ENCODE data around the gene GPN1. TPM values are rescaled to one million over a fixed set of nuclear protein-coding genes. Genes with fewer than 3 reads are reported as not detected.
"Not testable (repeated sequence)": the region's sequence is repeated elsewhere in the genome, so short reads cannot be mapped to it uniquely, and the experiment has no call there.

GPN1 gene
- total and polyA plus RNA-seq, 2 experiments from 2014 or later = 25.1 to 41.4 TPM

DNA sequence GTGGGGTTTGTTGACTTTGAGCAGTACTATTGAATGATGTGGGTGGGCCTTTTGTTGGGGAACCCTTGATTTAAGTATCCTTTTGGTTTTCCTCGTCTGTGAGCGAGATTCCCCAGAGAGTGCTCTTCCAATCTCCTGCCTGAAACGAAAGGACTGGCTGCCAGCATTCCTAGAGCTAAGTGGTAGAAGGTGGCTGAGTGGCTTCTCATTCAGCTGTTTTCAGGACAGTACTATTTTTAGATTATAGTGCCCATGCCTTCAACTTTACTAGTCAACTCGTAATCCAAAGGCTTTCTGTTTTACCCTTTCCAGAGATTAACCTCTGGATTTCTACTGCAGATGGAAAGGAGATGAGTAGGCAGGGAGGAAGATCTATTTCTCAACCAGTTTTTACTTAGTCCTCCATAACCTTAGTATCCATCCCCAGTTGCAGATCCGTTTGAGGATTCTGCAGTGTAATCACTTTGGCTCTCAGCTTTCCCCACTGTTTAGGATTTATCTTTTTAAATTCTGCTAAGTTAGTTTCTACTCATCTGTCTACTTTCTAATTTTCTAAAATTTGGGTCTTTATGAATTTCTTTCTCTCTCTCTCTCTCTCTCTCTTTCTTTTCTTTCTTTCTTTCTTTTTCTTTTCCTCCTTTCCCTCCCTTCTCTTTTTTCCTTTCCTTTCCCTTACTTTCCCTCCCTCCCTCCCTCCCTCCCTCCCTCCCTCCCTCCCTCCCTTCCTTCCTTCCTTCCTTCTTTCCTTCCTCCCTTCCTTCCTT is 44.1 kb downstream of the GPN1 start:
- no peak overlapping the region for H3K9ac ChIP-seq
- no peaks in the 10 kb centered on the region for H3K9me2 ChIP-seq (ENCODE audit: insufficient read depth)
- H3K36me3 ChIP-seq (ENCODE audit: low read depth) = peaks cover 51% of the 10 kb centered on the region
- no peaks in the 10 kb centered on the region for H3K27me3 ChIP-seq (replicated peaks; ENCODE audit: insufficient read depth)
- 84% methylated on average over 5 of the region's 5 CpGs for WGBS, 2 experiments (ENCODE audit: low coverage in 1 of 2, low lambda C conversion rate in 2 of 2, missing lambda C conversion rate in 2 of 2)
- TF ChIP-seq EZH2 (IDR thresholded peaks at IDR 0.05; ENCODE audit: insufficient read depth, poor library complexity, severe bottlenecking) = no peak
- no peak for TF ChIP-seq EZH2phosphoT487 (IDR thresholded peaks at IDR 0.05; ENCODE audit: insufficient read depth, low read depth)
- H2AFZ ChIP-seq = no peak overlapping the region
- H3K4me3 ChIP-seq = no peak overlapping the region
- no peaks in the 10 kb centered on the region for H4K20me1 ChIP-seq (ENCODE audit: insufficient read depth)
- in situ Hi-C loops (cut with MboI) = no loop called here
- H3K9me3 ChIP-seq (ENCODE audit: low read depth) = no peaks in the 10 kb centered on the region
- no peak overlapping the region for H3K27ac ChIP-seq
- no peak overlapping the region for H3K4me2 ChIP-seq (ENCODE audit: unreplicated experiment)
- no peaks in the 10 kb centered on the region for H3F3A ChIP-seq (ENCODE audit: insufficient read depth)
- H3K79me2 ChIP-seq (ENCODE audit: insufficient read depth) = 0 out of 2 replicates have a peak, but pooled peaks cover 5% of the 10 kb centered on the region
- no peaks in the 10 kb centered on the region for H3K4me1 ChIP-seq (ENCODE audit: insufficient read depth)
- no peak for DNase-seq

DNA sequence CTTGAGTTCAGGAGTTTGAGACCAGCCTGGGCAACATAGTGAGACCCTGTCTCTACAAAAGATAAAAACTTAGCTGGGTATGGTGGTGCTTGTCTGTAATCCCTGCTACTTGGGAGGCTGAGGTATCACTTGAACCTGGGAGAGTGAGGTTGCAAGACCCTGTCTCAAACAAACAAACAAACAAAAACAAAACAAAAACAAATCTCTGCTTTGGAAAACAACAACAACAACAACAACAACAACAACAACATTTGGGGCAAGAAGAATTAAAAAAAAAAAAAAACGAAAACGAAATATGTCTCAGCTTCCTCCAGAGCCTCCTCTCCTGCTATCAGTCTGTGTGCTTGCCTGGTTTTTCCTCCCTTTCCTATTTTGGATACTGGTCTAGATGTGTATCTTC is 51.7 kb downstream of the GPN1 start:
- Histone ChIP-seq H3K9me2 (ENCODE audit: insufficient read depth) (no peaks in the 10 kb centered on the region), H4K20me1 (ENCODE audit: insufficient read depth) (no peaks in the 10 kb centered on the region), H3K9me3 (ENCODE audit: low read depth) (no peaks in the 10 kb centered on the region), H3K4me1 (ENCODE audit: insufficient read depth) (peaks cover 31% of the 10 kb centered on the region), H3K27ac (peak overlapping the region; percentile 96), H3K36me3 (ENCODE audit: low read depth) (peaks cover 35% of the 10 kb centered on the region), H3K9ac (no peak overlapping the region), H3K79me2 (ENCODE audit: insufficient read depth) (no peaks in the 10 kb centered on the region), H3F3A (ENCODE audit: insufficient read depth) (peaks cover 29% of the 10 kb centered on the region), H3K4me2 (ENCODE audit: unreplicated experiment) (no peak overlapping the region), H3K27me3 (replicated peaks; ENCODE audit: insufficient read depth) (no peaks in the 10 kb centered on the region), H3K4me3 (no peak overlapping the region), H2AFZ (no peak overlapping the region)
- WGBS, 2 experiments (ENCODE audit: low coverage in 1 of 2, low lambda C conversion rate in 2 of 2, missing lambda C conversion rate in 2 of 2) = 94 to 100% methylated on average over 2 of the region's 2 CpGs
- TF ChIP-seq EZH2 (IDR thresholded peaks at IDR 0.05; ENCODE audit: insufficient read depth, poor library complexity, severe bottlenecking) = no peak
- no peak for TF ChIP-seq EZH2phosphoT487 (IDR thresholded peaks at IDR 0.05; ENCODE audit: insufficient read depth, low read depth)
- DNase-seq = no peak
- in situ Hi-C loops (cut with MboI) = no loop called here

DNA sequence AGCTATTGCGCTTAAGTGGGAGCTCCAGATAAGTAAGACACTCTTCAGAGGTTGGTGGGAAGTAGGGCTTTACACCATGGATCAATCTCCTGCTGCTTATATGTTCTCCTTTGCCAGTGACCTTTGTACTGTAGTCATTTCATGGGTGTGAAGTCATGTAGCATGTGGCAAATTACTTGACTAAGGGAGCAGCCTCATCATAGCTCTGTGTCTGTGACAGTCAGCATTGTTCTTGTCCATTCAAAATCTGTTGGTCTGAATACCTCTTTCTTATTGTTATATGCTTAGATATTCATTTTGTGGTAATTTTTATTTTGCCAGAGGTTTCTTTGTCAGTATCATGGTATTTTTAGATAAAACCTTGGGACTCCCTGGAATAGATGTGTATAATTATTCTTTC is 53.0 kb downstream of the GPN1 start:
- Histone ChIP-seq H4K20me1 (ENCODE audit: insufficient read depth) (no peaks in the 10 kb centered on the region), H3K79me2 (ENCODE audit: insufficient read depth) (no peaks in the 10 kb centered on the region), H3K36me3 (ENCODE audit: low read depth) (peaks cover 32% of the 10 kb centered on the region), H3K27ac (peak overlapping the region; percentile 96), H3K9ac (peak overlapping the region; percentile 70), H3K4me1 (ENCODE audit: insufficient read depth) (peaks cover 31% of the 10 kb centered on the region), H3K27me3 (replicated peaks; ENCODE audit: insufficient read depth) (no peaks in the 10 kb centered on the region), H3K9me3 (ENCODE audit: low read depth) (no peaks in the 10 kb centered on the region), H3K4me2 (ENCODE audit: unreplicated experiment) (peak overlapping the region; percentile 85), H3K4me3 (peak overlapping the region; percentile 39), H3K9me2 (ENCODE audit: insufficient read depth) (no peaks in the 10 kb centered on the region), H2AFZ (no peak overlapping the region), H3F3A (ENCODE audit: insufficient read depth) (peaks cover 29% of the 10 kb centered on the region)
- TF ChIP-seq EZH2 (IDR thresholded peaks at IDR 0.05; ENCODE audit: insufficient read depth, poor library complexity, severe bottlenecking) = no peak
- TF ChIP-seq EZH2phosphoT487 (IDR thresholded peaks at IDR 0.05; ENCODE audit: insufficient read depth, low read depth) = no peak
- WGBS, 2 experiments (ENCODE audit: low coverage in 1 of 2, low lambda C conversion rate in 2 of 2, missing lambda C conversion rate in 2 of 2) = 94 to 97% methylated on average over 1 of the region's 1 CpG
- peak; percentile 81 for DNase-seq
- in situ Hi-C loops (cut with MboI) = no loop called here

DNA sequence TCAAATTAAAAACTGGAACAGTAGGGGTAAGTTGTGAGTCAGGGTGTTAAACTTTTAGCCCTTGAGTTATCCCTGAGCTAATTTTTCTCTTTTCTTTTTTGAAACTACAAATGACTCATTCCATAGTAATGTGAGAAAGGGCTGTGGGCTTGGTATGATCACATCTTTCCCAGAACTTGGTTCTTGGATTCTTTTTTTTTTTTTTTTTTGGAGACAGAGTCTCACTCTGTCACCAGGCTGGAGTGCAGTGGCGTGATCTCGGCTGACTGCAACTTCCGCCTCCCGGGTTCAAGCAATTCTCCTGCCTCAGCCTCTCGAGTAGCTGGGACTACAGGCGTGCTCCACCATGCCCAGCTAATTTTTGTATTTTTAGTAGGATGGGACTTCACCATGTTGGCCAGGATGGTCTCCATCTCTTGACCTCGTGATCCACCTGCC is 53.5 kb downstream of the GPN1 start:
- Histone ChIP-seq H3K4me3 (peak overlapping the region; percentile 39), H3K36me3 (ENCODE audit: low read depth) (peaks cover 28% of the 10 kb centered on the region), H3K4me2 (ENCODE audit: unreplicated experiment) (peak overlapping the region; percentile 85), H3K27ac (peak overlapping the region; percentile 96), H3K4me1 (ENCODE audit: insufficient read depth) (peaks cover 31% of the 10 kb centered on the region), H3F3A (ENCODE audit: insufficient read depth) (peaks cover 29% of the 10 kb centered on the region), H3K9ac (peak overlapping the region; percentile 70)
- in situ Hi-C loops (cut with MboI); H2AFZ ChIP-seq; H4K20me1 ChIP-seq (ENCODE audit: insufficient read depth); H3K27me3 ChIP-seq (replicated peaks; ENCODE audit: insufficient read depth); H3K79me2 ChIP-seq (ENCODE audit: insufficient read depth); H3K9me3 ChIP-seq (ENCODE audit: low read depth); H3K9me2 ChIP-seq (ENCODE audit: insufficient read depth): not testable (repeated sequence)
- 19 to 23% methylated on average over 7 of the region's 7 CpGs for WGBS, 2 experiments (ENCODE audit: low coverage in 1 of 2, low lambda C conversion rate in 2 of 2, missing lambda C conversion rate in 2 of 2)
- peak; percentile 95 for DNase-seq
